GM23248 (cell line): ENCODE measurements around the gene INPPL1. TPM values are rescaled to one million over a fixed set of nuclear protein-coding genes. Genes with fewer than 3 reads are reported as not detected.

Experiments used
- DNase-seq: peaks from one replicate; pipeline ENCODE4 v3.0.0-alpha.2; 2015
- H2AFZ ChIP-seq: fragments of 200-600 bp; sonication (generic); 2 replicates; pipeline ENCODE4 v1.6.1; 2016; ENCODE audit warnings: antibody characterized with exemption
- H3F3A ChIP-seq: fragments of 200-600 bp; sonication (generic); 2 replicates; pipeline ENCODE4 v1.6.1; 2016; ENCODE audit warnings: mild to moderate bottlenecking, antibody characterized with exemption, mixed run types; ENCODE audit not compliant: insufficient read depth
- H3K27ac ChIP-seq: fragments of 200-600 bp; sonication (generic); 2 replicates; pipeline ENCODE4 v1.5.1; 2016; ENCODE audit warnings: mild to moderate bottlenecking
- H3K27me3 ChIP-seq: fragments of 200-600 bp; sonication (generic); replicated peaks from 2 replicates; pipeline ENCODE4 v1.6.1; 2016; ENCODE audit warnings: mild to moderate bottlenecking; ENCODE audit not compliant: insufficient read depth
- H3K36me3 ChIP-seq: fragments of 200-600 bp; sonication (generic); 2 replicates; pipeline ENCODE4 v1.6.1; 2016; ENCODE audit warnings: low read depth, mild to moderate bottlenecking
- H3K4me1 ChIP-seq: fragments of 200-600 bp; sonication (generic); 2 replicates; pipeline ENCODE4 v1.6.1; 2016; ENCODE audit warnings: mild to moderate bottlenecking; ENCODE audit not compliant: insufficient read depth
- H3K4me2 ChIP-seq: fragments of 200-600 bp; sonication (generic); one replicate; pipeline ENCODE4 v1.6.1; 2016; ENCODE audit warnings: mild to moderate bottlenecking; ENCODE audit not compliant: unreplicated experiment
- H3K4me3 ChIP-seq: fragments of 200-600 bp; sonication (generic); 2 replicates; pipeline ENCODE4 v1.5.1; 2016; ENCODE audit warnings: mild to moderate bottlenecking
- H3K79me2 ChIP-seq: fragments of 200-600 bp; sonication (generic); 2 replicates; pipeline ENCODE4 v1.6.1; 2016; ENCODE audit warnings: mild to moderate bottlenecking; ENCODE audit not compliant: insufficient read depth
- H3K9ac ChIP-seq: fragments of 200-600 bp; sonication (generic); 2 replicates; pipeline ENCODE4 v1.6.1; 2016; ENCODE audit warnings: mild to moderate bottlenecking
- H3K9me2 ChIP-seq: fragments of 200-600 bp; sonication (generic); 2 replicates; pipeline ENCODE4 v1.6.1; 2016; ENCODE audit warnings: mixed run types, mild to moderate bottlenecking, moderate library complexity; ENCODE audit not compliant: insufficient read depth
- H3K9me3 ChIP-seq: fragments of 200-600 bp; sonication (generic); one replicate; pipeline ENCODE4 v1.6.1; 2017; ENCODE audit warnings: low read depth
- H4K20me1 ChIP-seq: fragments of 200-600 bp; sonication (generic); 2 replicates; pipeline ENCODE4 v1.6.0; 2016; ENCODE audit not compliant: insufficient read depth
- EZH2 ChIP-seq: fragments of 200-600 bp; sonication (generic); IDR thresholded peaks from 2 replicates; pipeline ENCODE4 v1.6.1; 2018; ENCODE audit warnings: antibody characterized with exemption, mild to moderate bottlenecking; ENCODE audit not compliant: insufficient read depth, poor library complexity, severe bottlenecking
- EZH2phosphoT487 ChIP-seq: fragments of 200-600 bp; sonication (generic); IDR thresholded peaks from 2 replicates; pipeline ENCODE4 v1.6.1; 2018; ENCODE audit warnings: antibody characterized with exemption, moderate library complexity, mild to moderate bottlenecking, low read depth; ENCODE audit not compliant: insufficient read depth
- WGBS, 2 experiments: methylation state at CpG; one replicate each; pipeline ENCODE4 v1.1.6; 2015 to 2017; ENCODE audit warnings: low lambda C conversion rate in 2 of 2, low coverage in 1 of 2; ENCODE audit errors: missing lambda C conversion rate in 2 of 2; 5-methylcytosine and 5-hydroxymethylcytosine counted together
- in situ Hi-C: fragments of 300-500 bp; cut with MboI; formaldehyde crosslinking; loops from 2 replicates; pipeline ENCODE4 v1.15.0; 2020
- polyA plus RNA-seq: library from polyadenylated mRNA; unstranded; fragments of >200 nt; fragmentation: Nextera tagmentation; extraction: Ambion mirVana; gene quantifications from 2 replicates; pipeline ENCODE4 v1.2.1, GENCODE V29; 2016
- total RNA-seq: library from RNA; depleted of rRNA; stranded (reverse); fragments of >200 nt; shearing (Covaris generic); gene quantifications from 2 replicates; pipeline ENCODE4 v1.2.3, GENCODE V29; 2014

Gene INPPL1
- total and polyA plus RNA-seq, 2 experiments from 2014 or later = 28.4 to 68.0 TPM

GRCh38 chr11:72253392-72253791, 28.8 kb downstream of the INPPL1 start:
- in situ Hi-C loops = no loop called here
- no peak overlapping the region for H3K4me2 ChIP-seq
- no peaks in the 10 kb centered on the region for H3K36me3 ChIP-seq
- no peak overlapping the region for H3K9ac ChIP-seq
- H3K79me2 ChIP-seq = no peaks in the 10 kb centered on the region
- no peaks in the 10 kb centered on the region for H4K20me1 ChIP-seq
- H3K4me1 ChIP-seq = no peaks in the 10 kb centered on the region
- no peak for DNase-seq
- no peaks in the 10 kb centered on the region for H3F3A ChIP-seq
- no peak overlapping the region for H3K27ac ChIP-seq
- H3K9me2 ChIP-seq = no peaks in the 10 kb centered on the region
- H3K27me3 ChIP-seq = peaks cover 29% of the 10 kb centered on the region
- no peak overlapping the region for H3K4me3 ChIP-seq
- no peaks in the 10 kb centered on the region for H3K9me3 ChIP-seq
- TF ChIP-seq EZH2 (no peak), EZH2phosphoT487 (no peak)
- WGBS, 2 experiments = 61 to 69% methylated on average over 3 of the region's 3 CpGs
- no peak overlapping the region for H2AFZ ChIP-seq

- peaks cover 33% of the 10 kb centered on the region for H3K27me3 ChIP-seq
- no peaks in the 10 kb centered on the region for H3K36me3 ChIP-seq
- no peak for TF ChIP-seq EZH2phosphoT487
- TF ChIP-seq EZH2 = no peak
- H3K27ac ChIP-seq = no peak overlapping the region
- no peak overlapping the region for H3K4me2 ChIP-seq
- no peaks in the 10 kb centered on the region for H4K20me1 ChIP-seq
- no peaks in the 10 kb centered on the region for H3K9me2 ChIP-seq
- in situ Hi-C loops = no loop called here
- 37 to 43% methylated on average over 5 of the region's 5 CpGs for WGBS, 2 experiments
- DNase-seq = no peak
- no peak overlapping the region for H2AFZ ChIP-seq
- H3K9me3 ChIP-seq = no peaks in the 10 kb centered on the region
- H3K4me3 ChIP-seq = no peak overlapping the region
- H3K9ac ChIP-seq = no peak overlapping the region
- no peaks in the 10 kb centered on the region for H3K79me2 ChIP-seq
- H3K4me1 ChIP-seq = no peaks in the 10 kb centered on the region
- no peaks in the 10 kb centered on the region for H3F3A ChIP-seq
Measured at GRCh38 chr11:72254299-72254993, 29.9 kb downstream of the INPPL1 start.

- TF ChIP-seq EZH2phosphoT487 (no peak), EZH2 (no peak)
- Histone ChIP-seq H3K4me1 (no peaks in the 10 kb centered on the region), H4K20me1 (no peaks in the 10 kb centered on the region), H3K36me3 (no peaks in the 10 kb centered on the region), H3K4me3 (no peak overlapping the region), H3K9me2 (no peaks in the 10 kb centered on the region), H3K9ac (no peak overlapping the region), H3F3A (no peaks in the 10 kb centered on the region), H2AFZ (no peak overlapping the region), H3K79me2 (no peaks in the 10 kb centered on the region), H3K27me3 (peaks cover 49% of the 10 kb centered on the region), H3K27ac (no peak overlapping the region), H3K4me2 (no peak overlapping the region), H3K9me3 (no peaks in the 10 kb centered on the region)
- no peak for DNase-seq
- in situ Hi-C loops = no loop called here
- 23 to 28% methylated on average over 2 of the region's 2 CpGs for WGBS, 2 experiments
Measured at GRCh38 chr11:72257570-72257969, 33.0 kb downstream of the INPPL1 start.

GRCh38 chr11:72259490-72259889, 34.9 kb downstream of the INPPL1 start:
- Histone ChIP-seq H3F3A (peaks cover 3% of the 10 kb centered on the region; the same call in 1 of the 2 replicates), H3K27ac (no peak overlapping the region), H3K79me2 (no peaks in the 10 kb centered on the region), H3K36me3 (no peaks in the 10 kb centered on the region), H3K4me3 (no peak overlapping the region), H3K4me1 (no peaks in the 10 kb centered on the region), H3K9me3 (no peaks in the 10 kb centered on the region), H3K9ac (no peak overlapping the region), H2AFZ (no peak overlapping the region), H3K27me3 (peaks cover 38% of the 10 kb centered on the region), H3K9me2 (no peaks in the 10 kb centered on the region), H4K20me1 (no peaks in the 10 kb centered on the region), H3K4me2 (no peak overlapping the region)
- no peak for DNase-seq
- WGBS, 2 experiments = 24 to 28% methylated on average over 2 of the region's 2 CpGs
- no peak for TF ChIP-seq EZH2phosphoT487
- TF ChIP-seq EZH2 = no peak
- in situ Hi-C loops = no loop called here
